GM19467 (cell line): ENCODE data around the gene OGA.

Source experiments
- ATAC-seq: cut with Tn5 transposase; IDR thresholded peaks from one replicate; pipeline ENCODE4 v1.9.1; 2021; ENCODE audit warnings: mild to moderate bottlenecking, moderate library complexity; ENCODE audit not compliant: unreplicated experiment

The OGA gene

DNA sequence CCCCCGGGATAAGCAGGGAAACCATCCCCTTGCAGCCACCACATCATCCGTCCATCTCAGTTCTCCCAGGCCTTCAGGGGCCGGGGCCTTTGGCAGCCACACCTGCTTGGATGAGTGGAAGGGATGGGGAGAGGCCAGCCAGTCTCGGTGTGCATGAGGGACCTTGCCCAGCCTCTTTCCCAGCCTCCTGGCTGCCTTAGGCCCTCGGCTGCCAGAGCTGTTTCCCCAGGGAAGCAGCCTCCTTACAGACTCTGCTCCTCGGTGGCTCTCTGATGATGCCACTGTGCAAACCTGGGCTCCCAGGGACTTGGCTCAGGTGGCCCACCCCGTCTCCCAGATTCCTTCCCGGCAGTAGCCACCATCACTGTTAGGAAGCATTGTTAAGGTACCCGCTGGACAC, 57.0 kb downstream of the OGA start:
- no peak for ATAC-seq

DNA sequence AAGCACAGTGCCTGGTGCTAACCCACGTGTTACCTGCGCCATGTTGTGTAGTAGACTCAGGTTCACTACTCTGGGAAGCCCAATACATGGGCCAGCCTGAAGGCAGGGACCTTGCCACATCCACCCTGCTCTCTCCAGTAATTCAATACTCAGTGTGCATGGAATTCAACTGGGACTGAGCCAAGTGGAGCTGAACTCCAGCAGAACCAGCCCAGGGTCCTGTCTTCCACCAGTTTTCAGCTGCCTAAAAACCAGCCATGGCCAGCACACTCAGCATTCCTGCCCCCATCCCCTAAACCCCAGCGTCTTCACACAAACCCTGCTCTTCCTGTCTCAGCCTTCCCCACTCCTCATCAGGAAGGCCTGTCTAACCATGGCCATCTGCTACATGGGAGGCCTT, 57.7 kb downstream of the OGA start:
- no peak for ATAC-seq

DNA sequence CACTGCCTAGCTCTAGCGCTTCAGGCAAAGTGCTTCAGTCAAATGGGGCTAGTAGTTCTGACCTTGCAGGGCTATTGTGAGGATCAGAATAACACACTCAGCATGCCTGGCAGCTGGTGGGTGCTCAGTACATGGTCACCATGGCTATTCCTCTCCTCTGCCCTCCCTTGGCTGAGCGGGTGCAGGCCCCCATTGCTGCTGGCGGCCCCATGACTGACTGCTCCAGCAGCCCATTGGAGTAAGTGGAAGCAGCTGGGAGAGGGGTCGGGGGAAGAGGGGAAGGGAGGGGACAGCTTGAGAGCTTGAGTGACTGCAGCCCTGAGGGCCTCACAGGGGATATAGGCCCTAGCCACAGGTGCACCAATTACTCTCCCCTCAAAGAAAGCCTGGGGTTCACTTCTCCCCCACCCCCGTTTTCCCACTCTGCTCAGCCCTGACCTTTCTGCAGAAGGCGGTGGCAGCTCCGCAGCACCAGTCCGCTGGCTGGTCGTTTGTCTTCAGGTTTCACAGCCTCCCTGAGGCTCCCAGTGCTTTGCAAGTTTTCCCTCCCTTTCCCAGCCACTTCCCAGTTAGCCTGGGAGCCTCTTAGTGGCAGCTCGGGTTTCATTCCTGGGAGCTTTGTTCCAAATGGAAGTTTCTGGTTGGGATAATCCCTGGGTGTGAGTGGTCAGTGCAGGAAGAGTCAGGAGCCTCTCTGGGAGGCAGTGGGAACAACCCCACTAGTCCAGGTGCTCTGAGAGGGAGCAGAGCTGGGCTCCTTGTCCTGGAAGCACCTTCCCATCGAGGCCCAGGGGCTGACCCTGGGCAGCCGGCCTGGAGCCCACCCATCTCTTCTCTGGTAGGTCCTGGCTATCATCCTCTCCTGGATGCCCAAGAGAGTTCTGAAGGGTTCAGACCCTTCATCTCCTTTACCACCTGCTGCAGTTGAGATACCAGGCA, 58.7 kb downstream of the OGA start:
- ATAC-seq = no peak

DNA sequence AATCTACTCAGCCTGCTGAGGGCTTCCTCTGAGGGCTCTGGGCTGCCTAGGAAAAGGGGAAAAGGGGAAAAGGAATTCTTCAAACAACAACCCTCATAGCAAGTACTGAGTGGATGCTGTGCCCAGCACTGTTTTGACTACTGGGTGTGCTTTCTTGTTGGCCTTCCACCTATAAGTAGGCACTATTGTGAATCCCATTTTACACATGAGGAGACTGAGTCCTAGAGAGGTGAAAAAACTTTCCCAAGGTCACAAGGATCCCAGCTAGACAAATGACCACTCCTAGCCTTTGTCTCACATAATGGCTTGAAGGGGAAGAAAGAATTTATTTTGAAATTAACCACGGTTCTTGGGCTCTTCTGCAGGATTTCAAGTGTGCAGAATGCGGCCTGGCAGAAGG, 59.4 kb downstream of the OGA start:
- ATAC-seq = no peak

DNA sequence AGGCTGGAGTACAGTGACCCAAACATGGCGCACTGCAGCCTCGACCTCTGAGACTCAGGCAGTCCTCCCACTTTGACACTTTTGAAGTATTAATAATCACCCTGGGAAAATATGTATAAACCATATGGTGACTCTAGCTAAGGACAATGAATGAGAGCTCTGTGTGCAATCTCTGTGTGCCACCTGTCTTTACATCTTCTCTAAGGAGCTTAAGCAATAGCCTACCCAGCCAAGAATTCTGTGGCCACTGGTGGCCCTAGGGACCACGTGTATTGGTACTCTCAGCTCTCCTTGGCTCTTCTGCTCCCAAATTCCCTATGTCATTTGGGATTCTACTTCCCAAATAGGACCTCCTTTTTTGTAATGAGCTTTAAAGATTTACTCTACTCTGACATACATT, 66.0 kb downstream of the OGA start:
- ATAC-seq = no peak

DNA sequence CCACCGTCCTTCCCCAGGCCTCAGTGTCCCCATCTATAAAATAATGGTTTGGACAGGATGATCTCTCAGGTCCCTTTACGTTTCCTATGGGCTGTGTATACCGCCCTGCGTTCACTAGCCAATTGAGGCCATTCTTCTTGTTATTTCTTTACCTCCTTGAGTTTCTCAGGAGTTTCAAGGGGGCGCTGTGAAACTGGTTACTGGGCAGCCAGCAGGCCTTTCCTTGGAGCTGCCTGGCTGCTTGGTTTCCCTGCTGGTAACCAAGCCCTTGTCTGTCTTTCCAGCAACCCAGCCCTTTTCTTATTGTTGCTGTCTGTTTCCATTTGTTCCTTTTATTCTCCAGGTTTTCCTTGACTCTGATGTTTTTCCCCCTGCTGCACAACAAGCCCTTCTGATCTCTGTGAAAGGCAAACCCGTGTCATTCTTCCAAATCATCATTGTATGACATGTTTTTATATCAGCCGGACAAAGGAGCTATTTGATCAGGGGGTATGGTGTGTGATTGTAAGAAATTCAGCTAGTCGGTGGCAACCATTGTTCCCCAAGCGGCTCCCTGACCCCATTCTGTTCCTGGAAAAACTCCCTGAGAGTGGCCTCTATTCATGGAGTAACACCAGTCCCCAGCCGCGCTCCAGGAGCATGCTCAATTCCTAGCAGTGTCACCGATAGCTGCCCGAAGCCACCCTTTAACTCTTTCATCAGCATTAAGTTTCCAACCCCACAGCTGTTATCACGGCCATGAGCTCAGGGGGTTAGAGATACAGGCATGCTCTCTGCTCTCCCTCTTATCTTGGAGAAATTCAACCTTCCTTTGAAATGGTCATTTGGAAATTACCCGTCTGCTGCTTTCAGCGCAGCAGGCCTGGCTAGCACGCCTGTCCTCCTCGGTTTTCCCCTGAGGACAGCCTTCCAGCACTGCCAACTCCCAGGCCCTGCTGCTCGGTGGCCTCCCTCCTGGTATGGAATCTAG, 68.9 kb downstream of the OGA start:
- ATAC-seq = no peak

GRCh38 chr10:101748496-101748895, 69.7 kb downstream of the OGA start:
- no peak for ATAC-seq

GRCh38 chr10:101745074-101745696, 73.1 kb downstream of the OGA start:
- no peak for ATAC-seq

- ATAC-seq = no peak
Observed at GRCh38 chr10:101744267-101744666, 74.0 kb downstream of the OGA start.

DNA sequence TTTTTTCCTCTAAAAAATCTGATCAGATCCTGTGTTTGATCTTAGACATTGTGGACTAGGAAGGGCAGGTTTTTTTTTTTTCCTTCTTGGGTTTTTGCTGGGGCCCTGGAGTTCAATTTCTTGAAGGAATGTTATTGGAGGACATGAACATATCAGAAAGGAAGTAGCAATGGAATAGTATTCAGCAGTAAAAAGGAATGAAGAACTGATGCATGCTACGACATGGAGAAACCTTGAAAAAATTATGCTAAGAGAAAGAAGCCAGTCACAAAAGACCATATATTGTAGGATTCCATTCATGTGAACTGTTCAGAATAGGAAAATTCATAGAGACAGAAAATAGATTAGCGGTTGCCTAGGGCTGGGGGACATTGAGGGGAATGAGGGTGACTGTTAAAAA, 76.3 kb downstream of the OGA start:
- ATAC-seq = no peak

DNA sequence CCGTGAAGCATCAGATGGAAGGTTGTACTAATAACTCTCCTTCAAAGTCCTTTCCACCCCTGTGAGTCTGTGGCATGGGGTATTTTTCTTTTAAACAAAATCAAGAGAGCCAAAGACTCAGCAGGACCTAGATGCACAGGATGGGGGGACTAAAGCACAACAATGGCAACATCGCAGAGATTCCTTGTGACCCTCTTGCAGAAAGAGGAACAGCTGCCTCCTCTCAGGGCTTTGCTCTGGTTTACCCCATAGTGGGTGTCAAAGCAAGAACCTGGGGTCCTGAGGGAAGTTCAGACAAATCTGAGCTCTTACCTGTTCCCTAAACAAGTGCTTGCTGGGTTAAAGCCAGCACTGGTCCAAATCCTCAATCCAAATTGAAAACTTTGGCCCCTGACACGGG, 81.6 kb downstream of the OGA start:
- ATAC-seq = no peak
